Measurements from ENCODE around the gene USH1C.

DNA sequence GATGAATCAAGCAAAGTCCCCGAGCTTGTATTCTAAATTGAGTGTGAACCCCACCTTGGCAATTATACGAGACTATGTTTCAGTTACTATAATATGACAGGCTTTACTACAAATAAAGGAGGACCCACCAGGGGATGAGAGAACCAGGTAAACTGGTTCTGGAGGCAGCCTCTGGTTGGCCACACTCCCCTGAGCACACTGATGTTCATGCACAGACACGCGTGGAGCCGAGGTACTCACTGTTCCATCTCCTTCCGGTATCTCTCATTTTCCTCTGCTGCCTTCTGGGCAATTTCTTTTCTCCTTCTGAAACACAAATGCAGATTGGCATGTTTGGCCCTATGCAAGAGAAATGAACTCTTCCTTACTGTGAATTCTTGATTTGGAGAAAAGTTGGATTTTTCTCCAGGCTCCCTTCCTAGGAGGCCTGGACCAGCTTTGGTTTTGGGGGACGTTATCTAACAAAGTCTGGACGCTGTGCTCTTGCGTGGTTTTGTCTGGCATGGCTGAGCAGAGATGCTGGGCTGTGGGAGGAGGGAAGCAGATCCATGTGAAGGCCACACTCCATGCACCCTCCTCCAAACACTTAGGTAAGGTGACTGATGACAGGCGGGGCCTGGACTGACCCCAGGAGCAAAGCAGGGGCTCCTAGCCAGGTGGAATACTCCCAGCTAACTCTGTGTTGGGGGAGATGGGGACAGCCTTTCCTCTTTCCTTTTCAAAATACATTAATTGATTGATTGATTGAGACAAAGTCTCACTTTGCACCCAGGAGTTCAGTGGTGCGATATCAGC, 22.9 kb downstream of the USH1C start:
- TF ChIP-seq, protein P1, sequence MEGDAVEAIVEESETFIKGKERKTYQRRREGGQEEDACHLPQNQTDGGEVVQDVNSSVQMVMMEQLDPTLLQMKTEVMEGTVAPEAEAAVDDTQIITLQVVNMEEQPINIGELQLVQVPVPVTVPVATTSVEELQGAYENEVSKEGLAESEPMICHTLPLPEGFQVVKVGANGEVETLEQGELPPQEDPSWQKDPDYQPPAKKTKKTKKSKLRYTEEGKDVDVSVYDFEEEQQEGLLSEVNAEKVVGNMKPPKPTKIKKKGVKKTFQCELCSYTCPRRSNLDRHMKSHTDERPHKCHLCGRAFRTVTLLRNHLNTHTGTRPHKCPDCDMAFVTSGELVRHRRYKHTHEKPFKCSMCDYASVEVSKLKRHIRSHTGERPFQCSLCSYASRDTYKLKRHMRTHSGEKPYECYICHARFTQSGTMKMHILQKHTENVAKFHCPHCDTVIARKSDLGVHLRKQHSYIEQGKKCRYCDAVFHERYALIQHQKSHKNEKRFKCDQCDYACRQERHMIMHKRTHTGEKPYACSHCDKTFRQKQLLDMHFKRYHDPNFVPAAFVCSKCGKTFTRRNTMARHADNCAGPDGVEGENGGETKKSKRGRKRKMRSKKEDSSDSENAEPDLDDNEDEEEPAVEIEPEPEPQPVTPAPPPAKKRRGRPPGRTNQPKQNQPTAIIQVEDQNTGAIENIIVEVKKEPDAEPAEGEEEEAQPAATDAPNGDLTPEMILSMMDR (IDR thresholded peaks at IDR 0.05), result no peak
- TF ChIP-seq EP300 (IDR thresholded peaks at IDR 0.05; ENCODE audit: low read depth) (no peak), POLR2A (IDR thresholded peaks at IDR 0.05) (no peak)
